Smooth muscle cell of the brain vasculature (primary cell): ENCODE results near the gene C12orf75.
"Not testable (repeated sequence)": the region's sequence is repeated elsewhere in the genome, so short reads cannot be mapped to it uniquely, and the experiment has no call there.

Source experiments
- DNase-seq: peaks from one replicate; pipeline ENCODE4 v3.0.0-alpha.2; 2012; ENCODE audit warnings: low read depth, low spot score

The C12orf75 gene

DNA sequence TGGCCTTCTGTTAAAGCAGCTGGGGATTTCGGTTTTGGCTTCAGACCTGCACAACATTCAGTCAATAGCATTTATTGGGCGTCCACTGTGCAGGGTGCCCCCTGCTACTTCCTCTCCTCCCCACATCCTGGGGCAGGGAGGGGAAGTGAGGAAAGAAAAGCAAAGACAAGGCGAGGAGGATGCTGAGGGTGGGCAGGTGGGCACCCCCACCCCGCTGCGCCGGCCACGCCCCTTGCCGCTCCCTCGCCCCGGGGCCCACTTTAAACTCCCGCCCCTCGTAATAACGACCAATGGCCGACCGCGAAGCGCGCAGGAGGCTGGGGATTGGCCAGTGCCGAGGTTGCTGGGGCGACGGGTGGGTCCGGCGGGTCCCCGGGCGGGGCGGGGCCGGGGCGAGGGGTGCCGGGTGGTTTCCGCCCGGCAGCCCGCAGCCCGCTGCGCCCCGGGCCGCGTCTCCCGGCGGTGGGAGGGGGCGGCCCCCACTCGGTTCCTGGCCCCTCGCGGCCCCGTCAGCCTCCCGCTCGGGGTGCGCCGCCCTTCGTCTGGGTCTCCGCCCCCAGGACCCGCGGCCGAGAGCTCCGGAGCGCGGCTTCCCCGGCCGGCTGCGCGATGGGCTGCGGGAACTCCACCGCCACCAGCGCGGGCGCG lies at the start of gene C12orf75:
TSS of gene C12orf75 (plus strand) at position 409 of the 648 bp plus-strand sequence. CDS start at position 610, 201 bp downstream.
- DNase-seq = no peak

DNA sequence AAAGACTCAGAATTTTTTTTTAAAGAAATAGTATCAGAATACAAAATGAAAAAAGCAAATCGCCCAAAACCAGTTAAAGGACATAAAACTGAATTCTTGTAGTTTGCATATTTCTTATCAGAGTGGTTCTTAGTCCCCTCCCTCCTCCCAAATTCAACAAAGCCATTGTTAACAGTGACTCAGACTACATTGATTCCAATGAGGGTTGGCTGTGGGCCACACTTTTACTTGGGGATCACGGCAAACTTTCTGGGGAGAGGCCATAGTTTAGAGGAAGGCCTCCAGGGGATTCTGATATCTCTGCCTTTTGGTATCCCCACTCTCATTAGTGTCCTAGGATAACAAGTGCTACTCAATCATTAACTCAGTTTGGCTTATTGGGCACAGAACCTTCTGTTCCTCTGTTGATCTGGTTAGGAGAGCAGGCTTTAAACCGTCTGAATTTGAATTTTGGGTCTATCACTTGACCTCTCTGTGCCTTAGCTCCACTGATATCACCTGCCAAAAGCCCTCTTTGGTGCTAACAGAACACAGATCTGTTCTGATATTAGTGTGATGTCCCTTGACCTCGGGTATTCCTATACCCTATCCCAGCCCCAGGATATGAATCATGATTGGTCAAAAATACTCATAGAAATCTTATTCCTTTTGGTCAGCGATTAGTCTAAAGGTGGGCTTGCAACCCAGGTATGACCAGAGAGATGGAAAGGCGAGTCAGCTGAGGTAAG lies 49.4 kb upstream of the C12orf75 start:
- no peak for DNase-seq

DNA sequence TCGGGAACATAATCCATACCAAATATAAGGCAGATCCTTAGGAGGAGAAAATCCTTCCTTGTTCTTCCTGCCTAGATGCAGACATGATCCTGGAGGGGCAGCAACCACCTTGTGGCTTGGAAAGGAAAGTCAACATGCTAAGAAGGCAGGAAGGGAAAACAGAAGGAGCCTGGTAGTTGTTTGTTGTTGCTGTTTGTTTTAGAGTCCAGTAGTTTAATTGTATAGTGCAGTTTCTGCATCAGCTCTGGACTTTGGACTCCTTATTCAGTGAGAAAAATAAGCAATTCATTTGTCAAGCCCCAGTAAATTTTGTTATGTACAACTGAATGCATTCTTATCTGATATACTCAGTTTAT lies 48.8 kb upstream of the C12orf75 start:
- no peak for DNase-seq

DNA sequence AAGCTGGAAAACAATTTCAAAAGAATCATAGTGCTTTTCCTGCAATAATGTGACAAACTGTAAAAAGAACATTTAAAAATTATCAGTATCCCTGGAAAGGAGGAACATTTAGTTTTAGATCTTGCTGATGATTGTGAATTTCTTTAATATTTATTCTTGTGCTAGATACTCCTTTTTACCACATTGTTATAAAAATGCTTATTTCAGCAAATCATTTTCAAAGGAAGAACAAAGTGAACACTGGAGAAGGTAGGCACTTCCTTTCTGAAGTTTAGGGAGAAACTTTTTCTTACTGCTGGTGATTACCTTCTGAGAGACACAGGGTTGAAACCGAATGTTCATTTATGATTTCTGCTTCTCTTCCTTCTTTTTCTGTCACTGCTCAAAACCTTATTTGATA lies 45.1 kb upstream of the C12orf75 start:
- no peak for DNase-seq

DNA sequence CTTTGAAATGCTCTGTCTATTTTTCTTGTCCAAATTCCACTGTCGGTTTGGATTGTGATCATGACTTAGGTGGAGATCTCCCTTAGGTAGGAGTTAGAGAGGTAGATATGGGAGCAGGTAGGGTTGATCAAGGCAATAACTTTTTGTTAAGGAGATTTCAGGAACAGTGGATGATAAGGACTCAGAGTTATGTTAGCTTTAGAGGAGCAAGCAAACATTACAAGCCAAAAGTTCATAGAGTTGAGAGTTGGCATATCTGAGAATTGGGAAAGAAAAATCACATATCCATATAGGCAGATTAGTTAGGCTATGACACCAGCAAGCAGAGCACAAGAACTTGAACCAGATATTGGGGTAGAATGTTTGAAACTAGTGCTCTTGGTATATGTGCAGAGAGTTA lies 43.1 kb upstream of the C12orf75 start:
- DNase-seq = no peak

DNA sequence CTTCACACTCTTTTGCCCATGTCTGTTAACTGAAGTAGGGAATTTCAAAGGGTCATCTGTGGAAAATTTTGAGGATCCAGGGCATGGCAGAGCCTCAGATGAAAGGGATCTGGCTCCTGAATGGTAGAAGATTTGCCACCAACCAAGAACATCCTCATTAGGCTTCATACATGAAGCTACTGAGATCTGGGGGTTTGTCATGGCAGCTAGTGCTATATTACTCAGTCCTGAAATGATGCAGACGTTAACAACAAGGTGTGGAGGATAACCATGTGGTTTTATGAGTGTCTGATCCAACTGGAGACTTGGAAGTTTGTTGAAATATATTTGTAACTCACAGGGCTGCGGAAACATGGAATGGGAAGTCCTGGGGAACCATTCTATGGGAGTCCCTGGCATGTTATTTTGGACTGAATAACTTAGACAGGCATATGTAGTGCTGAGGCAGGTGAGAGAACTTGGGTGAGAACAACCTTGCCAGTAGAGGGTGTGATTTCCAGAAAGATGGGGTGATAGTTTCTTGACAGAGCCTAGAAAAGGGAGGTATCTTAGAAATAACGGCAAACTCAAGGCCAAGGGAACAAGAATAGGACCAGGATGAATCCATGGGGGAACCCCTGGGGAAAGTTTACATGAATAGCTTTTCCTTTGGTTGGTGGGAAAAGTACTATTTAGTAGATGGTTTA lies 42.0 kb upstream of the C12orf75 start:
- DNase-seq = no peak

DNA sequence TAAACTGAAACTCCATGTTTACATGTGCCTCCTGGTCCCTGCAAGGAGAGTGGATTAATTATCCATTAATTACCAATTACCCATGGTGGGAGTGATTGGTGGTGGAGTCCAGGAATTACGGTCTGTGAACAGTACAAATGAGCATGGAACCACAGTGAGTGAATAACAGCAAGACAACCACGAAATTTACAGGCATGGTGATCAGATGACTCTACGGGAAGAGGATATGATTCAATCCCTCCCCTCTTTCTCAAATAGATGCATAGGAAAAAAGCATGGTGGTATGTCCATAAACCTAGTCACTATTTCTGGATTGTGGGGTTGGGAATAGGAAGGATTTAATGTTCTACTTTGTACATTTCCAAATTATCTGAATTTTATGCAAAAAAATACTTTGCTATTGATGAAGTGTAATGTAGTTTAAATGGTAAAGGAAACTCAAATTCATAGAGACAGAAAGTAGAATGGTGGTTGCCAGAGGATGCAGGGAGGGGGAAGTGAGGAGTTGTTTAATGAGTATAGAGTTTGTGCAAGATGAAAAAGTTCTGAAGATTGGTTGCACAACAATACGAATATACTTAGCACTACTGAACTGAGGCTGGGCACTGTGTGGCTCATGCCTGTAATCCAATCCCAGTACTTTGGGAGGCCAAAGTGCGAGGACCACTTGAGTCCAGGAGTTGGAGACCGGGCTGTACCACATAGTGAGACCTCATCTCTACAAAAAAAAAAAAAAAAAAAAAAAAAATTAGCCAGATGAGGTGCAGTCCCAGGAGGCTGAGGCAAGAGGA lies 41.2 kb upstream of the C12orf75 start:
- DNase-seq = no peak

DNA sequence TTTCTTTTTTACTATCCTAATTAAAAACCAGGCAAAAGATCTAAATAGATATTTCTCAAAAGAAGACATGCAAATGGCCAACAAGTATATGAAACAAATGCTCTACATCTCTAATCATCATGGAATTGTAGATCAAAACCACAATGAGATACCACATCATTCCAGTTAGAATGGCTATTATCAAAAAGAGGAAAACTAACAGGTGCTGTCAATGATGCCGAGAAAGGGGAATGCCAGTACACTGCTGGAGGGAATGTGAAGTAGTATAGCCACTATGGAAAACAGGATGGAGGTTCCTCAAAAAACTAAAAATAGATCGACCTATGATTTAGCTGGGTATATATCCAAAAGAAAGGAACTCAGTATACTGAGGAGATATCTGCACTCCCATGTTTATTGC lies 39.0 kb upstream of the C12orf75 start:
- DNase-seq = no peak

DNA sequence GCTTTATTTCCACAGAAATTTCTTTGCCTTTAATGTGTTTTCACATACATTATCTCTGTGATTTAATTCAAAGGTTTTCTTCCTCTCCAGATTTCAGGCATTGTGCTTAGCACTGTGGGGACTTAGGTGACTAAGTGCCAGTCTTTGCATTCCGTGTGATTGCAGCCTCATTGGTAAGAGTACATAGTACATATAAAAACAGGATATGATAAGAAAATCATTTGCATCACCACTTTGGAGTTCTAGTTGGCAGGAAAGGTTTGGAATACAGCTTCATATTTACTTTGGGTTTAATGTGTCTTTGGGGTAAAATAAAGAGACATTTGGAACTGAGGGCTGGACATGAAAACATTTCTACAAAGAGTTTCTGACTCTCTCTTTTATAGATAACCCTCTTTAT lies 37.8 kb upstream of the C12orf75 start:
- no peak for DNase-seq

DNA sequence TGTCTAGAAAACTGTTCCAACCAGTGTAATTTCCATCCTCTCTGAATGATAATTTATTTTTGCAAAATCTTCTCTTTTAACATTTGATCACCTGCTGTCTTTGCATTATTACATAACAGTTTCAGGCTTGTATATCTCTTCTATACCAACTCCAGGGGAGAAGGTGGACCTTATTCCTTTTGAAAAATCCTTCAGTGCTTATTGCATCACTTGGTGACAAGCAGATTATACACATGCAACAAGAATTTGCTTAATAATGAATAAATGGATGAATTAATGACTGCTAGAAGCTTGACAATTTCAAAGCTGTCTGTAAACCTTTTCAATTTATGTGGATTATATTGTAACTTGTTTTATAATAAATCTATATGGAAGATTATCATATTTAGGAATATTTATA lies 37.3 kb upstream of the C12orf75 start:
- no peak for DNase-seq

DNA sequence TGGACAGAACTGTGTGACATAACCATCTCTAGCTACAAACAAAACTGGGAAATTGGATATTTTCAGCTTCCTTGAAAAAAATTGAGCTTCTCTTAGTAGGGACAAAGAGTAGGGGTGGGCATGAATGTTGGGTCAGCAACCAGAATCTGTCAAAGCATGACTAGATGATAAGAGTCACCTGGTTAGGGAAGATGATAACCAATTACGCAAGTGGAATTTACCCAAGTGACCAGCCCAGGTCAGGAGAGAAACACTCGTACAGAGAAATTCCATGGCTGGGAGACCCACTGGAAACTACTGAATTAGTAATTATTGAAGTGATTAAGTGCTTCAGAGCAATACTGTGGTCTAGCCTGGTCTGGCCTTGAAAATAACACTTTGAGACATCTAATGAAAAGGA lies 36.3 kb upstream of the C12orf75 start:
- no peak for DNase-seq

DNA sequence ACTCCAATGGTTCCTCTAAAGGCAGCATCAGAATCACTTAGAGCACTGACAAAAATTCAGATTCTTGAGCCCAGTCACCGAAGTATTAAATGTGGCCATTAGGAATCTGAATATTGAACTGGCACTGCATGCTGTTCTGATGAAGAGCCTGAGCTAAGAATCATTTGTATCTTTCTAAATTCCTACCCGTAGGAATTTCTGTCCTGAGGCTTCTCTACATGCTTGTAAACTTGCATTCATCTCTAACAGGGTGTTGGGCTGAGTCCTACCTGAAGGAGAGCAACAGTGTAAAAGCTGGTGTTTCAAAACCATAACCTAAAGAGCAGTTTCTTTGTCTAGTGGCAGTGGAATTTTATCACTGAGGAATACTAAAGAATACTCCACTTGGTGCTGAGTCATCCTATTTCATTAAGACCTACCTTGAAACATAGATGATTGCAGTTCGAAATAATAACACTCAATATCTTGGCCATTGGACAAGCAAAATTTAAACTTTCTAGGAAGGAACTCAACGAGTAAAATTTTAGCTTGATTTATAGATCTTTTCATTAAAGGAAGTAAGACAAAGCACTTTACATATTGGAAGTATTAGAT lies 35.5 kb upstream of the C12orf75 start:
- no peak for DNase-seq

DNA sequence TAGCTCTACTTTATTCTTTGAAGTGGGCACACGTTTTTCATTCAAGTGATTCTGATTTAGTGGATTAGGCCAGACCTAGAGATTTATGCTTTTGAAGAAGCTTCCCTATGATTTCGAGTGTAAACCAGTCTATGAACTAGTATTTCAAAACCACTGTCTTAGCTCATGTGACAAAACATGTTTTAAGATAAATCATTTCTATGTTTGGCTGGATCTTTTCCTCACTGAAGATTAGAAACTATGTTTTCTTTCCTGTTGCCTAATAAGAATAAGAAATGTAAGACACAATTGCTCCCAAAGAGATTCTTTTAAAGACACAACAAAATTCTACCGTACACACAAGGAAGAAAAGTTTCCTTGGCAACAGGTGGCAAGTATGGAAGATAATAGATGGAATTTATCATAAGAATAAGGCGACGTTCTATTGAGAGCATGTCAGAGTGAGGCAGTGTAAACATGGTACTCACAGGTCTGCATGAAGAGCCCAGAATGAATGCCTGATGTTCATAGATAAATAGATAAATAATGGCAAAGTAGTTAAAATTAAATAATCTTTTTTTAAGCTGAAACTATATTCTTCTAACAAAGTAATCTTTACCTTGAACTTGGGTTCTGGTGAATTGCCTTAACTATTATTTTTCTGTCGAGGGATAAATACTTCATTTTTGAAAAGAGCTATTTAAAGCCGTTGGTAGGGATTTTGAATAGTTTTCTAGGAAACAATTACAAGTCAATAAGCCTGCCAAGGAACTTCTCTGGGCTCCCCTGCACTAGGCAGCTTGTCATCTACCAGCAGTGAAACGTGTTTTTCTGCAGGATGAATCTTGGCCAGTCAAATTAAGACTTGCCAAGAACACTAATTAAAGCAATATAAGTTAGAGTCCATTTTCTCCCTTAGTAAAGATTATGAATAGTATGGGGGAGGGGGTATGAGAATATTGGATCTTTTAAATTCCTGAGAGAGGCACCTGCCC lies 34.1 kb upstream of the C12orf75 start:
- DNase-seq = no peak

DNA sequence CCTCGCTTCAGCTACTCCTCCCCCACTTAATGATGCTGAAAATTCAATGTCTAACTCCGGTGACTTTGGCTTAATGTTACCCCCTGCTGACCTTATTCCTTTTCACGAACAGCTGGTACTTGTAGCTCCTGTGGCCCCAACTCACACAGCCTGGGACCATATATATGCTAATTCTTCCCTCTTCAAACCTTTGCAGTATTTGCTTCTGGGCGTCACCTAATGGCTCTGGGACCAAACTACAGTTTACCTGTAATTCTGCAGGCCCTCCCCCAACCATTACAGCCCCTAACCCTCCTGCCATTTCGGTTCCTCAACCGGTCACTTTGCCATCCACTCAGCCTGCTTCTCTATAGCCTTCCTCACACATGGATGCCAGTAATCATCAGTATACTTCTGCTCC lies 29.6 kb upstream of the C12orf75 start:
- DNase-seq = no peak

DNA sequence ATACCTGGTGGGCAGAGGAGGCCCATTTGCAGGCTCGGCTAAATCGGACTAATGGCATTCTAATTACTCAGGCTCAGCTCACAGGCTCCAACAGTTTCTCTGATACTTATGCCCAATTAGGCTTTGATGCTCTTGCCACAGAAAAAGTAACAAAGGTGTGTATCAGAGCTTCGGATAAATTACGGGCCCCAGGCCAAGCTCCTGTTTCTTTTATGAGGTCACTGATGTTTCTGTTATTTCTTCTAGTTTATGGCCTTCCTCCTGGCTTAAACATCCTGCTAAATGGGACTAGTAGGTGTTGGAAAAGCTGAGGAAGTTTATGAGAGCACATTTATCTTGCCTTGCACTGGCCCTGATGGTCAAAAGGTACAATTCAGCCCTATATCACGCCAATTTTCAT lies 28.8 kb upstream of the C12orf75 start:
- DNase-seq = no peak

DNA sequence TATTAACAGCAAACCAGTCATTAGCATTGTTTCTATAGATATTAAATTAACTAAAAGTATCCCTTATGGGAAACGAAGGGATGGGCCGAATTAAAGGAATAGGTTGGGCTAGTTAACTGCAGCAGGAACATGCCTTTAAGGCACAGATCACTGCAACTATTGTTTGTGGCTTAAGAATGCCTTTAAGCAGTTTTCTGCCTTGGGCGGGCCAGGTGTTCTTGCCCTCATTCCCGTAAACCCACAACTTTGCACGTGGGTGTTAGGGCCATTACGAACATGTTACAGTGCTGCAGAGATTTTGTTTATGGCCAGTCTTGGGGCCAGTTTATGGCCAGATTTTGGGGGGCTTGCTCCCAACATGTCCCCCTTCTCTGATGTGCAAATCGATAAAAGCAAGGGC lies 27.5 kb upstream of the C12orf75 start:
- not testable (repeated sequence) for DNase-seq

DNA sequence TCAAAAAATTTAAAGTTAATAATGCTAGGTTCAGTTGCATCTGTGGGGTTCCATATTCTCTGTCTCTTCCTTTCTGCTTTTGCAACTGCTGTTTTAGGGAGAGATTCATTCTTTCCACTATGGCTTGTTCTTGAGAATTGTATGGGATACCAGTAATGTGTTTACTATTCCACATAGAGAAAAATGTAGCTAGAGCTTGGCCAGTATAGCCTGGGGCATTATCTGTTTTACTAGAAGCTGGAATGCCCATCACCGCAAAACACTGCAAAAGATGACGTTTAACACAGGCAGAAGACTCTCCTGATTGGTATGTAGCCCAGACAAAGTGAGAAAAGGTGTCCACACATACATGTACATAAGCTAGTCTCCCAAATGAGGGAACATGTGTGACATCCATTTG lies 25.9 kb upstream of the C12orf75 start:
- not testable (repeated sequence) for DNase-seq

DNA sequence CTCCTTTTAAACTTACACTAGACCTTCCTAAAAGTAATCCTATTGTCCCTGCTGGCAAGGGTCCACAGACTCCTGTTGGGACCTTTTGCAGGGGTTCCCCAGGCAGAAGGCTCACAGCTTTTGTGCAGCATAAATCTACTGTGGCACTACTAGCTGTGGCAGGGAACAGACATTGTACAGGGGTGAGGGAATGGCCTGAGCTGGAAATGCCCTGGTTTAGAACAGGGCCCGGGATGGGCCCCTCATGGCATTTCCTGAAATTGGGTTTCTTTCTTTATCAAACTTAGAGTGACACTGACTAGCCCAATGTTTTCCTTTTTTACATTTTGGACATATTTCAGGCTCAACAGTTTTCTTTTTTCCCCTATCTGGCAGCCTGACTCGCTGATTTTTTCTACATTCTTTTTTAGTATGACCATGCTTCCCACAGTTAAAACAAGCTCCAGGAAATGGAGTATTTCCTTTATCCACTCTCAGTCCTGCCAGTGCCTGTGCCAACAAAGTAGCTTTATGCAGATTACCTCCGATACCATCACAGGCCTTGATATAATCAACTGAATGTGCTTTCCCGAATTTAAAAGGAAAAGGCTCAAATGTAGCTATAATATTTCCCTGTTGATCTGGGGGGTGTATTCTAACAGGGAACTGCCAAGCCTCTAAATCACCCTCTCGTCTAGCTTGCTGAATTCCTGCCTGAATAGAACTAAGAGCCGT lies 22.7 kb upstream of the C12orf75 start:
- not testable (repeated sequence) for DNase-seq

DNA sequence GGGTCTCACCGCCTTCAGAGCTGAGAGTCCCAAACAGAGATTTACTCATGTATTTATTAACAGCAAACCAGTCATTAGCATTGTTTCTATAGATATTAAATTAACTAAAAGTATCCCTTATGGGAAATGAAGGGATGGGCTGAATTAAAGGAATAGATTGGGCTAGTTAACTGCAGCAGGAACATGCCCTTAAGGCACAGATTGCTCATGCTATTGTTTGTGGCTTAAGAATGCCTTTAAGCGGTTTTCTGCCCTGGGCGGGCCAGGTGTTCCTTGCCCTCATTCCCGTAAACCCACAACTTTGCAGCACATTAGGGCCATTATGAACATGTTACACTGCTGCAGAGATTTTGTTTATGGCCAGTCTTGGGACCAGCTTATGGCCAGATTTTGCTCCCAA lies 21.7 kb upstream of the C12orf75 start:
- DNase-seq = not testable (repeated sequence)

DNA sequence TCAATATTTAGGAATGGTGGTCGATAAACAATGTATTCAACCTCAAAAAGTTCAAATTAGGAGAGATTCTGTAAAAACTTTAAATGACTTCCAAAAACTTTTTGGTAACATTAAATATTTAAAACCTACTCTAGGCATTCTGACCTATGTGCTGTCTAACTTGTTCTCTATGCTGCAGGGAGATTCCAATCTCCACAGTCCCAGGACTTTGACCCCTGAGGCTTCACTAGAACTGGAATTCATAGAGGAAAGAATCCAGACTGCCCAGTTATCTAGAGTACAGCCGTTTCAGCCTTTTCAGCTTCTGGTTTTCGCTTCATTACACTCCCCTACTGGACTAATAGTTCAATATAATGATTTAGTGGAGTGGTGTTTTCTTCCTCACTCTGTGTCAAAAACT lies 21.1 kb upstream of the C12orf75 start:
- DNase-seq = not testable (repeated sequence)
